Measurements from ENCODE around the gene SLC41A2.

- no peak for TF ChIP-seq CTCF (conservative IDR thresholded peaks at IDR 0.05)
- no peak for TF ChIP-seq EZH2 (IDR thresholded peaks at IDR 0.05; ENCODE audit: low read depth)
Measured at GRCh38 chr12:104921340-104921739, 36.8 kb downstream of the SLC41A2 start.
